ENCODE data around the gene DNAJC3.
"Not testable (repeated sequence)": the region's sequence is repeated elsewhere in the genome, so short reads cannot be mapped to it uniquely, and the experiment has no call there.

Gene DNAJC3

GRCh38 chr13:95676762-95677563, at the start of gene DNAJC3:
Gene DNAJC3, plus strand, starts transcription at chr13:95677139. Its CDS starts 117 bp downstream, at chr13:95677256.
- DNase-seq (ENCODE audit: low read depth in 2 of 2): peak; percentile 95 to 96

- DNase-seq (ENCODE audit: low read depth in 2 of 2): peak; percentile 60 to 67
Measured at GRCh38 chr13:95627590-95627989, 49.3 kb upstream of the DNAJC3 start.

- no peak for DNase-seq (ENCODE audit: low read depth in 2 of 2)
Measured at GRCh38 chr13:95628488-95628887, 48.5 kb upstream of the DNAJC3 start.

- no peak for DNase-seq (ENCODE audit: low read depth in 2 of 2)
Measured at GRCh38 chr13:95629071-95629470, 47.9 kb upstream of the DNAJC3 start.

GRCh38 chr13:95630593-95630992, 46.3 kb upstream of the DNAJC3 start:
- no peak for DNase-seq (ENCODE audit: low read depth in 2 of 2)

- no peak for DNase-seq (ENCODE audit: low read depth in 2 of 2)
Measured at GRCh38 chr13:95636853-95637252, 40.1 kb upstream of the DNAJC3 start.

GRCh38 chr13:95641291-95642027, 35.5 kb upstream of the DNAJC3 start:
- DNase-seq (ENCODE audit: low read depth in 2 of 2): no peak

- DNase-seq (ENCODE audit: low read depth in 2 of 2): no peak
Measured at GRCh38 chr13:95642028-95642621, 34.8 kb upstream of the DNAJC3 start.

GRCh38 chr13:95642999-95643398, 33.9 kb upstream of the DNAJC3 start:
- no peak for DNase-seq (ENCODE audit: low read depth in 2 of 2)

GRCh38 chr13:95643571-95643935, 33.4 kb upstream of the DNAJC3 start:
- DNase-seq (ENCODE audit: low read depth in 2 of 2): no peak

GRCh38 chr13:95643936-95644598, 32.9 kb upstream of the DNAJC3 start:
- no peak for DNase-seq (ENCODE audit: low read depth in 2 of 2)

- DNase-seq (ENCODE audit: low read depth in 2 of 2): peak; percentile 64 to 66
Measured at GRCh38 chr13:95644601-95645052, 32.3 kb upstream of the DNAJC3 start, which contains the start of gene DZIP1. Gene DZIP1, minus strand, starts transcription at chr13:95644706. Its CDS starts 2,677 bp downstream, at chr13:95642029.

- DNase-seq (ENCODE audit: low read depth in 2 of 2): no peak
Measured at GRCh38 chr13:95647321-95647720, 29.6 kb upstream of the DNAJC3 start.

- no peak for DNase-seq (ENCODE audit: low read depth in 2 of 2)
Measured at GRCh38 chr13:95650696-95651095, 26.2 kb upstream of the DNAJC3 start.

GRCh38 chr13:95652244-95652764, 24.6 kb upstream of the DNAJC3 start:
- DNase-seq (ENCODE audit: low read depth in 2 of 2): no peak

GRCh38 chr13:95652821-95653220, 24.1 kb upstream of the DNAJC3 start:
- DNase-seq (ENCODE audit: low read depth in 2 of 2): no peak

GRCh38 chr13:95656386-95657015, 20.4 kb upstream of the DNAJC3 start:
- no peak for DNase-seq (ENCODE audit: low read depth in 2 of 2)

GRCh38 chr13:95659500-95659899, 17.4 kb upstream of the DNAJC3 start:
- no peak for DNase-seq (ENCODE audit: low read depth in 2 of 2)

GRCh38 chr13:95660981-95661581, 15.9 kb upstream of the DNAJC3 start:
- peak in 1 of 2 experiments; percentile 35 for DNase-seq (ENCODE audit: low read depth in 2 of 2)

GRCh38 chr13:95667235-95667634, 9.7 kb upstream of the DNAJC3 start:
- not testable (repeated sequence) for DNase-seq (ENCODE audit: low read depth in 2 of 2)

GRCh38 chr13:95671597-95671996, 5.3 kb upstream of the DNAJC3 start:
- no peak for DNase-seq (ENCODE audit: low read depth in 2 of 2)
